GM18861 (cell line): ENCODE measurements around the gene TSPYL1.

Experiments
- ATAC-seq: cut with Tn5 transposase; IDR thresholded peaks from one replicate; pipeline ENCODE4 v1.9.1; 2021; ENCODE audit not compliant: unreplicated experiment

The TSPYL1 gene

DNA sequence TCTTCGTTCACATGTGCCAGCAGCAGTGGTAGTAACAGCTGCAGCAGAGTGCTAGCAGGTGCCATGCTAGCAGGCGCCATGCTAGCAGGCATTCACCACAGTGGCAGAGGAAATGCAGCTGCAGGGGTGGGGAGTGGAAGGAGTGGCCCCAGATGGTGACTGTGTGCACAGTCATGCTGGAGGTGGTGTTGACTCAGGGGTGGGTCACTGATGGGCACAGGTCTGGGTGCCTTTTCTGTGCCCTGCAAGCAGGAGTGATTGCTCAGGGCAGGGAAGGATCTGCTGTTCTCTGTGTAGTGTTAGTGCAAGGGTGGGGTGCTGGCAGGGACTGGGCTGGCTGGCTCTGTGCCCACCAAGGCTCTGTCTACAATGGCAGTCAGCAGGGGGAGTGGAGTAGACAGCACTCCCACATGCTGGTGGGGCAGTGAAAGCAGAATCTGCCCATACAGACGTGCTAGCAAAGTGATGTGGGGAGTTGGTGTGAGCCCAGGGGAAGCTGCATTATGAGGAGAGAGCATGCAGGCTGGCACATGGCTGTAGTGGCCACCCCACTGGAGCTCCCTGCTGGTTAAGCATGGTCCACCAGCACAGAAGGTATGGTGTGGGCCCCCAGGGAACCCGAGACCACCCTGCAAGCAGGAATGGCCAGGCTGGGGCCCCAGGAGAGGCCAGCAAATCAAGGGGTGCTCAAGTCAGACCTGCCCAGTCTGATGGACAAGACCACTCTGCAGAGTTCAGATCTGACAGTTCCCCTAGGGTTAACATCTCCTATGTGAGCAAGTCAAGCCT is 14.5 kb downstream of the TSPYL1 start:
- no peak for ATAC-seq

DNA sequence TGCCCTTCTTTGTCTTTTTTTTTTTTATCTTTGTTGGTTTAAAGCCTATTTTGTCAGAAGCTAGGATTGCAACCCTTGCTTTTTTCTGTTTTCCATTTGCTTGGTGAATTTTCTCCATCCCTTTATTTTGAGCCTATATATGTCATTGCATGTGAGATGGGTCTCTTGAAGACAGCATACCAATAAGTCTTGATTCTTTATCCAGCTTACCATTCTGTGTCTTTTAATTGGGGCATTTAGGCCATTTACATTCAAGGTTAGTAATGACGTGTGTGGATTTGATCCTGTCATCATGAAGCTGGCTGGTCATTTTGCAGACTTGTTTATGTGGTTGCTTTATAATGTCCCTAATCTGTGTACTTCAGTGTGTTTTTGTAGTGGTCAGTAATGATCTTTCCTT is 16.4 kb downstream of the TSPYL1 start:
- no peak for ATAC-seq

DNA sequence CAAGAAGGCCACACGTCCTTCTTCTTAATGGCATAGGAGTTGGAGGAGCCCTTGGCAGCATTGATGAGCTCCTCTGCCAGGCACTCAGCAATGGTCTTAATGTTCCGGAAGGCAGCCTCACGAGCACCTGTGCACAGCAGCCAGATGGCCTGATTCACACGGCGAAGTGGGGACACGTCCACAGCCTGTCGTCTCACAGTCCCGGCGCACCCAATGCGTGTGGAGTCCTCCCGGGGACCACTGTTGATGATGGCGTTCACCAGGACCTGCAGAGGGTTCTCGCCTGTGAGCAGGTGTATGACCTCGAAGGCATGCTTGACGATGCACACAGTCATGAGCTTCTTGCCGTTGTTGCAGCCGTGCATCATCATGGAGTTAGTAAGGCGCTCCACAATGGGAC is 21.2 kb downstream of the TSPYL1 start:
- ATAC-seq, result no peak

DNA sequence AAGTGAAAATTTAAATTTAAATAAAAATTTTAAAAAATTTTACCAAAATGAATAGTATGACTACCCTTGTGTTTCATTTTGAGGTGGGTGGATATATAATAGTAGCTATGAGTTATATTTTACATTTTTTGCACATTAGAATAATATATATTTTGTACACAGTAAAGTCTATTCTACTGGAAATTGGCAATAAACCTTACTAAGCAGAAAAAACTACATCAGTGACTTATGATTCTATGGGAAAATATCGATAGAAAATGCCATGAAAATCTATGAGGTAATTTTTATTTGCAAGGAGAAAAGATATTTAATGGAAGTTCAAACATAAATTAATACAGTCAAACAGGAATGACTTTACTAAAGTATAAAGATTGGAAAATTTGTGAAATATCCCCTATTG is 23.0 kb downstream of the TSPYL1 start:
- no peak for ATAC-seq

DNA sequence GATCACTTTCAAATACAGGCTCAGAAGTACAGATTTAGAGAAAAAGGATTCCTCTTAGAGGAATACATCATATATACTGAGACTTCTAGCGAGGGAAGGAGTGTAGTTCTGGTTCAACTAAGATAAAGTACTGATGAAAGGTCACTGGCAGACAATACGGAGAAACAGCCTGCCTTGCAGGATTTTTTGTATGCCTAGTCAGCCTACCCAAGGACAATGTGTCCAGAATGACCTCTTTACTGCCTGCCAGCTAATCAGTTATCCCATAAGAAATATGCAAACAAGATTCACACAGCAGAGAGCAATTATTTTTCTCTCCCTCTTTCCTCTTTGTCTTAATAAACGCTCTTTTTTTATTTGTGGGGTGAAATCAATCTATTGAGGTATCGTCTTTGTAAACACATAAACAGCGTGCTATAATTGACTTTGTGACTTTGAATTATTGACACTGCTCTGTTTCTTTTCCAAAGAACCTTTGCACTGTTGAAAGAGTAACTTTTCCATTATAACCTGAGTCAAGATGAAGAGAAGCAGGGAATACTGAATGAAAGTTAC is 24.4 kb downstream of the TSPYL1 start:
- ATAC-seq, result no peak

DNA sequence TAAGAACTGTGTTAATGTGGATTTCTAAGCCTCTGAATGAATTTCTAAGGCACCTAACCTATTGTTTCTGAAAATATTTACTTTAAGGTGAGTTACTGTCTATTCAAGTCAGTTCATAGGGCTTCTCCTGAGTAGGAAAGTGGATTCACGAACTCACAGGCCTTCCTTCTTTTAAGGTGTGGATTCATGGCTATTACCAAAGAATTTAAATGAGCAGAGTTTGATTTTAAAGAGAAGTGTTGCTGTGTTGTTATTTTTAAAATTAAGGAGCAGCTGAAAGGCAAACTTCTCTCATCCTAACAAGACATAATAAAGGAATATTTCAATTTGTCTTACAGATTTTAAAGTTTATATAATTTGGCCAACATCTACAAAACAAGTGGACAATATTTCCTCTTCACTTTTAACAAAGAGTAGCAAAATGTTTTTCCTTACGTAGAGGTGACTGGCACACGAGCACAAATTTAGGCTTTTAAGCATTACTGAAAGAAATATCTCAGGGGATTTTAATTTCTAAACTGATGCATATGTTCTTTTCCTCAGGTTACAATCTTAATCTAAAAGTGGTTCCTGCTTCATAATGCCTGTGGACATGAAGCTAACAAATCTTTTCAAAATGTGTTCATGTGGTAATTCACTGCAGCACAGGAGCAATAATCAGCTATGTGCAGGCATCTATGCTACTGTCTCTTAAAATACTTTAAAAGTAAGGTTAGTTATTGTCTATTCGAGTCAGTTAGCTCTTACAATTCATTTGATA is 25.3 kb downstream of the TSPYL1 start:
- peak; percentile 21 for ATAC-seq

DNA sequence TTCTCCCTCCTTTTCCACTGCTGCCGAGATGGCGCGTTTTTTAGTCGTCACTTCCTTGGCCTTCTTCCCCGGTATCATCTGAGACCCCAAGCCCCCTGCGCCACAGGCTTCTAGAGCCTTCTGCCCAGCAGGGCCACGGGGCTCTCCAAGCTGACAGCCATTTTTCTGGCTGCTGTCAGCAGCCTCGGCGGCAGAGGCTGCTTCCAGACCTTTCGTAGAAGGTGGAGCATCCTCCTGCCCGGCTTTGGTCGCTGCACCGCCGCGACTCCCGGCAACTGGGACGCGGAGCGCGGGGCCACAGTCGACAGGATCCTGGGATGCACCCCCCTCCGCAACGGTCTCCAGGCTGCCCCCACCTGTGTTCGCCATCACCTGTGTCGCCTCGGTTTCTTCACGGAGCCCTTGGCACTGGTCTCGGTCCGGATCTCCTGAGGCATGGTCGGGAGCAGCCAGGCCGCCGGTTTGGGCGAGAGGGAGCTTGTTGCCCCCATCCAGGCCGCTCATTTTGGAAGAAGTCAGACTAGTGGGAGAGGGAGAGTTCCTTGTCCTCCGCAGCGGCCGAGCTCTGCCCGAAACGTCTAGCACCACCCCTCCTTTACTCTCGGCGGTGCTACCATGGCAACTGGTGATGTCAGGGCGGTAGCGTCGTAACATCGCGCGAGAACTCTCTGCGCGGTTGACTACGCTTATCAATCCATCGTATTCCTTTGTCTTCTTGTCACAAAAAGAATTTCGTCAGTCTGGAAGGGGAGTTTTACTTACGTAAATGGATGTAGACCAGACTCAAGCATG is 26.0 kb downstream of the TSPYL1 start, which contains the start of gene TSPYL4:
Gene TSPYL4 (minus strand): TSS at position 571 of the 792 bp plus-strand sequence. CDS start 67 bp downstream, at position 504.
- peak; percentile 99 for ATAC-seq

DNA sequence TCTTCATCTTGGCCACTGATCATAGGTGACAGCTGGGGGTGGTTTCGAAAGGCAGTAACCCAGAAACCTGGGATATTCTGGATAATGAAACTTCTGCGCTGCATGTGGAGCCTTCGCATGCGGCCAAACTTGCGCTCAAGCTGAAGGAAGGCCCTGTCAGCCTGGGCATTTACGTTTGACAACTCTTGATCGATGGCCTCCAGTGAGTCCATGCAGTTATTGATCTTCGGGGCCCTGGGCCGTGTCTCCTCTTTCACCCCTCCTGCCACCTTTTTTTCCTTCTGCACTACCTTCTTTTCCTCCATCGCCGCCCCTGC is 26.6 kb downstream of the TSPYL1 start:
- ATAC-seq, result no peak

DNA sequence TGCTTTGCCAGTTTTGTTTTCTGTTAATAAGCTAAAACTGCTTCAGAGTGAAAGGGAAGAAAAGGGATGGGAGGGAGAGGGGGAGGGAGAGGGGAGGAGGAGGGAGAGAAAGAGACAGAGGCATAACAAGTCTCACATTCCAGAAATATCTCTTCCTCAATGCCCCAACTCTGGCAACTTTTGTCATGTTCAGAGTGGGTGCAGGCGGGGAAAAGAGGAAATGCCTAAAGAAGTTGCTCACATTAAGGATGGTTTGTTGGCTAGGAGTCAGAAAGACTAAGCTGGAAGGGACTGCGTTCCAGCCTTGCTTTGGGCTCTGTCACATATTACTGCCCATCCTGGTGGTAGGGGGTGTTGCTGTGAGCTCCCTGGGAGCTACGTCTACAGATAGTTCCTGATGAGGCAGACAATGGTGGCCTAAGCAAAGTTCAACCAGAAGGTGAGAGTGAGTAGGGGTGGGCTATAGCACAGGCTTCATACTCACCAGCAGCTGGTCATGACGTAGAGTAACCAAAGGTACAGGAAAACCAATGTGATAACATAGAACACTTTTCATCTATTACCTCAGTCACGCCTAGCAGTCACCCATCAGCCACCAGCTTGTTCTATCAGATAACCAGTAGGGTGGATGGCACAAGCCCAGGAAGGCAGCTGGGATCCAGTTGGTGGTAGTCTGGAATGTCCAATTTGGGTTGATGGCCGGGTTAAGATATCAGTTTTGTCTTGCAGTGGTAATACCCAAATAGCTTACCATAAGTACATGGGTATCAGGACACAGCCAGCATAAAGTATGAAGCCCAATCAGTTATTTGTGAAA is 28.0 kb downstream of the TSPYL1 start:
- ATAC-seq, result no peak

DNA sequence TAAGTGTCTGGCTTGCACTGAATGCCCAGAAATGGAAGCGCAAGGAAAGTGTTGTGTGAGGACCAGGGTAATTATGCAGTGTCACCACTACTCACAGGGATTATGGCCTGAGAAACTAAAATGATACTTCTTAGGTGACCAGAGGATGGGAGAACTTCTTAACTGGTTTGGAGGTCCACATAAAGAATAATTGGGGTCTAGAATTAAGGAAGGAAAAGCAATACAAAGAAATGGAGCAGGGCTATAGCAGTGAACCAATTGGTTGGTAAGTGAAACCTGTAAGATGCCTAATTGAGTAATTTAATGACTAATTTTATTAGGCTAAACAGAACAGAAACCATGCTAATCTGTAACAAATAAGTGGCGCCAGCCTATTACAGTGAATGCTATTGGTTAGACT is 31.2 kb downstream of the TSPYL1 start:
- no peak for ATAC-seq

DNA sequence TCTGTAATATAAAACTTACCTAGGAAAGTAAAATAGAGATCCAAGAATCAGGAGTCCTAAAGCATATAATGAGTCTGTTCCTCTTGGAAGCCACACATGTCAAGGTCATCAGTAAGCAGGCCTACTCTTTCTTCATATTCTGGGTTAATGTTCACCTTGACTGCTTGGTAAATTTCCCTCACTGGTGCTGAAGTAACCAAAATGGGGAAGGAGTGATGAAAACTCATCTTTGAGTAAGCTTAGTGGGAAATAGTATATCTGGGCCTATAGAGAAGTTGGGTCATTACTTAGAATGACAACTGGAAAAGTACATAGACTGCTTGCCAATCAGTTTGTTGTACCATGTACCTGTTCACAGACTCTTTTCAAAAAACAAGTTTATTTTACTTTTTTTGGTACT is 32.4 kb downstream of the TSPYL1 start:
- ATAC-seq, result no peak

DNA sequence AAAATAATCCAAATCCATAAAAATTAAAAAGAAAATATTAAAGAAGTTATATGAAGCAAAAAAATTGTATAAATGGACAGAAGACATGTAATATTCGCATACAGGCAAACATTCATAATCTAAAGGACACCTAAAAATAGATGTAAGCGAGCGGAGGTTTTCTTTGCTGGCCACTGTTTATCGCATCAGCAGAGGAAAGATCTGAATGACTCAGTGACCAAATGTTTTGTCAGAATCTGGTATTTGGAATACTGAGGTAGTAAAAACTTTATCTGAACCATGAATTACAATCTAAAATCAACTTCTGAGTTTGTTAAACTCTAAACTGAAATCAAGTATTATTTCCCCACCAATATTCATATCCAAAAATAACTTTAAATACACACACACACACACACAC is 33.6 kb downstream of the TSPYL1 start:
- no peak for ATAC-seq

DNA sequence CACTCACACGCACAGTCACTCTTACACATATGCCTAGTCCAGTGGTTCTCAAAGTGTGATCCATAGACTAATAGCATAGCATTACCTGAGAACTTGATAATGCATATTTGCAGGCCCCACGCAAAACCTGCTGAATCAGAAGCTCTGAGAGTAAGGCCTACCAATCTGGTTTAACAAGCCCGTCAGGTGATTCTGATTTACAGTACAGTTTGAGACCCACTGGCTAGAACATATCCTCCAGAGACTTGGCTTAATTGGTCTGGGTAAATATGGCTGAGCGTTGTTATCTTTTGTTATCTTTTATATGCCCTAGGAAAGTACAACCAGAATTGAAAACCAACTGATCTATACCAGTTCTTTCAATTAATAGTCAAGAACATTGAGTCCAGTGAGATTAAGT is 35.4 kb downstream of the TSPYL1 start:
- no peak for ATAC-seq

DNA sequence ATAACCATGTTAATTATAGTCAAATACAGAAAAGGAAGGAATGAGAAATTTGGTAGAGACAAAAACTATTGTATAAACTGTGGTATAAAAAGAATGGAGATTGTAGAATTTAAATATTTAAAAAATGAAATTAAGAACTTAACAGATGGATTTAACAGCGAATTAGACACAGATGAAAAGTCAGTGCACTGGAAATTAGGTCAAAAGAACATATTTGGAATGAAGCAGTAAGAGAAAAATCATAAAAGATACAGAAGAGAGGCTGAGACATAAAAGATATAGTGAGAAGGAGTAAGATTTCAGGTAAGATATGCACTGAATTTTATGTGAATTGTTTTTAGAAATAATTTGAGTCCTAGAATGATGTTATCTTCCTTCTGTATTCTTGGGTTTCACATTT is 39.9 kb downstream of the TSPYL1 start:
- no peak for ATAC-seq

DNA sequence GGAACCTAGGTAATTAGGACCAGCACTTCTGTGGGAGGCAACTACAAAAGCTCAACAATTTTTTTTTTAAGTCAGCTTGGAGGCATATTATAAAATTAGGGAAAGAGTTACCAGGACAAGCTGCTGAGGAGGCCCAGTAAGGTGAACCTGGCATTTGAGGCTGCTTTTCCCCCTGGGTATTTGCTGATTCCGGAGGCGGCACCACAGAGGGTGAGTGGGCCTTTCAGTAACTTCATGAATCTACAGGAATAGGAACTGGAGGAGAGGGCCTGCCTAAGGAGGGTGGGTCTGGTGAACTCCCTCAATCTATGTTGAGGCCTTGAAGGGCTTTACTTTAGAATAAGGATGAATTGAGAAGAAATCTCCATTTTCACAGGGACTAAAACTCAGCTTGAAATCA is 40.5 kb downstream of the TSPYL1 start:
- ATAC-seq, result no peak

DNA sequence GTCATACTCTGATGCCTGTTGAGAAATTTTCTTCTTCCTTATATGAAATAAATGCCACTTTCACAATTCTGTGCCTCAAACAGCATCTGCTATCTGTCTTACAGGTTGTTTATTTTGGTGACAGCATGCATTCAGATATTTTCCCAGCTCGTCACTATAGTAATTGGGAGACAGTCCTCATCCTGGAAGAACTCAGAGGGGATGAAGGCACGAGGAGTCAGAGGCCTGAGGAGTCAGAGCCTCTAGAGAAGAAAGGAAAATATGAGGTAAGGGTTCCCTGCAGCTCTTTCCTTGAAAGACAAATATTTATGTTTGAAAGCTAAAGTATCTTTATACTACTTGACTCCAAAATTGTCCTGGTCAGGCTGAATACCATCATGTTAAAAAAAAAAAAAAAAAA is 41.6 kb downstream of the TSPYL1 start:
- no peak for ATAC-seq

DNA sequence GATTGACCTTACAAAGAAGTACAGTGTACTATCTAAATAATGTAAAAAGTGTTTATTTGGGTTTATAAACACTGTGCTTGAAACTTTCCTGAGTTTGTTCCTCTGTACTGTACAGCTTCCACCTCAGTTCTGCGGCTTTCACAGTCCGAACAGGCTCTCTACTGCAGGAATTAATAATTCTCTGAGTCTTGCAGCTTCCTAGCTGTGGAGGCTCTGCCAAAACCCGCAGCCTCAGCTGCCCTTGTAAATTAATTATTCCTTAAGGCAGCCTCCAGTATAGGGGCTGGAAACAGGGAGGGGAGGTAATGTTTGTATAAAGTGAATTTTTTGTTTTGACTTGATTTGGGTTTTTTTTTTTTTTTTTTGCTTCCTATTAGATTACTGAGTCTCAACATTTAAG is 45.0 kb downstream of the TSPYL1 start:
- ATAC-seq, result no peak

DNA sequence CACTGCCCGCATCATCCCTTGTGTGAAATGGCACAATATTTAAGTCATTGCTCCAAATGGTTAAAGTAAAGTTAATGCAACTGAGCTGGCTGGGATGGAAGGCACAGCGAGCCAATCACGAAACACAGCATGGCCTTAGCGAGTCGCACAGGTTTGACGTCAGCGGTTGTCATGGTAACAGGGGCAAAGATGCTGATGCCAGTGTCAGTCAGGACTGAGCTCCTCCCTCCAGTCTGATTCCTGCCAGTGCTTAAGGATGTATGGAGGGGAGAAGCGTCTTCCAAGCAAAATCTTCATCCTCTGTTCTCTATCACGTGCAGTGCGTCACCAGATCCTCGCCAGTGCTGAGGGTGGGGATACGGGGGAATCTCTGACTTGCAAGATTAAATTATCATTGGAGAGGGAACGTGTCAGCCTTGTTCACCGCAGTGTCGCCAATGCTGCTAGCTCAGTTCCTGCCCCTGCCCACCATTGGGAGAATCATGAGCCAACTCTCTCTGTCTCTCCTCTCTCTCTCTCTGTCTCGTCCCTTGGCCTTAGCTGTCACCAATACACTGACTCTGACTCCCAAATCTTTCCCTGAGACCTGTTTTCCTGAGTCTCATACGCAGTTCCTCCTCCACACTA is 50.3 kb downstream of the TSPYL1 start:
- no peak for ATAC-seq
